GM18858 (cell line): ENCODE measurements around the gene PPARD.

Experiments
- ATAC-seq: cut with Tn5 transposase; IDR thresholded peaks from one replicate; pipeline ENCODE4 v1.9.1; 2021; ENCODE audit not compliant: unreplicated experiment

PPARD gene

GRCh38 chr6:35465646-35466045 lies 123.3 kb downstream of the PPARD start:
- no peak for ATAC-seq

GRCh38 chr6:35468181-35468979 lies 126.0 kb downstream of the PPARD start, which contains the start of gene RPL10A:
Gene RPL10A, plus strand, starts transcription at chr6:35468401. Its CDS starts 34 bp downstream, at chr6:35468435.
- peak; percentile 61 for ATAC-seq

- ATAC-seq: no peak
Measured at GRCh38 chr6:35468980-35469750, 126.8 kb downstream of the PPARD start.

- ATAC-seq: no peak
Measured at GRCh38 chr6:35469751-35470662, 127.6 kb downstream of the PPARD start.

GRCh38 chr6:35470663-35471120 lies 128.3 kb downstream of the PPARD start:
- no peak for ATAC-seq

- no peak for ATAC-seq
Measured at GRCh38 chr6:35471836-35472345, 129.5 kb downstream of the PPARD start.

GRCh38 chr6:35473075-35473849 lies 130.9 kb downstream of the PPARD start:
- ATAC-seq: no peak

GRCh38 chr6:35473850-35474130 lies 131.4 kb downstream of the PPARD start:
- ATAC-seq: no peak

GRCh38 chr6:35474131-35474941 lies 132.0 kb downstream of the PPARD start:
- ATAC-seq: no peak

GRCh38 chr6:35474942-35475570 lies 132.7 kb downstream of the PPARD start:
- ATAC-seq: no peak

- ATAC-seq: no peak
Measured at GRCh38 chr6:35475573-35475972, 133.2 kb downstream of the PPARD start.

- ATAC-seq: no peak
Measured at GRCh38 chr6:35476004-35476403, 133.6 kb downstream of the PPARD start.

GRCh38 chr6:35477028-35477427 lies 134.7 kb downstream of the PPARD start:
- no peak for ATAC-seq
